GM12801 (cell line): Measurements from ENCODE around the gene TMEM269.

ENCODE experiments used
- TF ChIP-seq, protein P1 (sequence below): IDR thresholded peaks from one replicate; pipeline ENCODE4 v1.5.1; 2011; ENCODE audit warnings: control low read depth; ENCODE audit not compliant: insufficient read length; ENCODE audit errors: extremely low read depth

The TMEM269 gene

DNA sequence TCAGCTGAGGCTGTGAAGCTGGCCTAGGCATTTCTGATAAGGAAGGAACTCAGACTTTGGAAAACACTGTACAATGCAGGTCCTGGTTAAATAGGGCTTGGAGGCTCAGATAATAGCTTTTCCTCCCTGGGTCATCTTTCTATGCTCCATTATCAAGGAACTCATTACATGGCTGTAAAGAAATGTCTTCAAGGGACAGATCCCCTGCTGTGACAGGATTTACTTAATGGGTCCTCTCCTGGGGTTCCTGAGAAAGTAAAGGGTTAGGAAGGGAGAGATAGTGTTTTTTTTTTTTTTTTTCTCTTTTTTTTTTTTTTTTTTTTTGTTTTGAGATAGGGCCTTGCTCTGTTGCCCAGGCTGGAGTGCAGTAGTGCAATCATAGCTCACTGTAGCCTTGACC lies 46.5 kb downstream of the TMEM269 start:
- TF ChIP-seq, protein P1, sequence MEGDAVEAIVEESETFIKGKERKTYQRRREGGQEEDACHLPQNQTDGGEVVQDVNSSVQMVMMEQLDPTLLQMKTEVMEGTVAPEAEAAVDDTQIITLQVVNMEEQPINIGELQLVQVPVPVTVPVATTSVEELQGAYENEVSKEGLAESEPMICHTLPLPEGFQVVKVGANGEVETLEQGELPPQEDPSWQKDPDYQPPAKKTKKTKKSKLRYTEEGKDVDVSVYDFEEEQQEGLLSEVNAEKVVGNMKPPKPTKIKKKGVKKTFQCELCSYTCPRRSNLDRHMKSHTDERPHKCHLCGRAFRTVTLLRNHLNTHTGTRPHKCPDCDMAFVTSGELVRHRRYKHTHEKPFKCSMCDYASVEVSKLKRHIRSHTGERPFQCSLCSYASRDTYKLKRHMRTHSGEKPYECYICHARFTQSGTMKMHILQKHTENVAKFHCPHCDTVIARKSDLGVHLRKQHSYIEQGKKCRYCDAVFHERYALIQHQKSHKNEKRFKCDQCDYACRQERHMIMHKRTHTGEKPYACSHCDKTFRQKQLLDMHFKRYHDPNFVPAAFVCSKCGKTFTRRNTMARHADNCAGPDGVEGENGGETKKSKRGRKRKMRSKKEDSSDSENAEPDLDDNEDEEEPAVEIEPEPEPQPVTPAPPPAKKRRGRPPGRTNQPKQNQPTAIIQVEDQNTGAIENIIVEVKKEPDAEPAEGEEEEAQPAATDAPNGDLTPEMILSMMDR = no peak

DNA sequence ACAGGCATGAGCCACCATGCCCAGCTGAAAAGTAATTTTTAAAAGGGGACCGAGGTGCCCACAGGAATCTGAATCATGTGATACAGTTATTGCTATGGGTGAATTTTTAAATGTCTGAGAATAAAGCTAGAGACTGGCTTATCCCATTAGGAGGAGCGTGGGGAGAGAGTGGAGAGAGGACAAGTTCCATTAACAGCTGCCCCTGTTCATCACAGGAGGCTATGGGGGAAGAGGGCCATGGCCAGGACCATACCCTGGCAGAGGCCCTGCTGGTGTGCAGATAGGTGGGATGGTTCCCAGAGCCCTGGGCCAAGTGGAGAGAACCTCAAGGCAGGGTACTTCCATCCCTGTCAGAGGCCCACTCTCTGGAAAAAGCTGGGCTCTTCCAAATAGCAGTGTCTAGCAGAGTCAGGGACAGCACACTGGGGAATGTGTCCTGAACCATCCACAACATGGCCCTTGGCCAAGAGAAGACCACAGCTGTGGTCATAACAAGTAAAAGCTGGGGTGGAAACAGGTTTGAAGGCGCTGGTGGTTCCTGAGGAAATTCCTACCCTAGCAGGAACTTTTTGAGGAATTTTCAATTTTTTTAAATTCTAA lies 48.0 kb downstream of the TMEM269 start:
- TF ChIP-seq, protein P1 = no peak

- TF ChIP-seq, protein P1 = no peak
Observed at GRCh38 chr1:42833981-42834380, 49.2 kb downstream of the TMEM269 start.

GRCh38 chr1:42834803-42835202 lies 50.0 kb downstream of the TMEM269 start:
- TF ChIP-seq, protein P1 = no peak

DNA sequence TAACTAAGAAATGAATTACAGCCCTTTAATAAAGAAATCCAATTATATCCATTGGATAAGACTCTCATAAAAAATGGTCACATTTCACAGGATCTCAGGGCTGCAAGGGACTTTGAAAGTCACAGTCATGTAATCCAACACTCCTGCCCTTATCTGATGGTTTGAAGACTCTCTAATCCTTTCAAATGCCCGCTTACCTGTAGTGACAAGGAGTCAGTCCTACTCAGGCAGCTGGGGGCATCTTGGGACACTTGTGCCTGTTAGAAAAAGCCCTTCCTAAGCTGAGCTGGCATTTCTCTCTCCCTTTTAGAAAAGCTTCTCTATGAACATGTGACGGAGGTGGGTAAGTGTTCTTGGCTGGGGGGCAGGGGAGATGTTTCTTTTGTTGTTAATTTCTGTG lies 50.6 kb downstream of the TMEM269 start:
- TF ChIP-seq, protein P1 = no peak

DNA sequence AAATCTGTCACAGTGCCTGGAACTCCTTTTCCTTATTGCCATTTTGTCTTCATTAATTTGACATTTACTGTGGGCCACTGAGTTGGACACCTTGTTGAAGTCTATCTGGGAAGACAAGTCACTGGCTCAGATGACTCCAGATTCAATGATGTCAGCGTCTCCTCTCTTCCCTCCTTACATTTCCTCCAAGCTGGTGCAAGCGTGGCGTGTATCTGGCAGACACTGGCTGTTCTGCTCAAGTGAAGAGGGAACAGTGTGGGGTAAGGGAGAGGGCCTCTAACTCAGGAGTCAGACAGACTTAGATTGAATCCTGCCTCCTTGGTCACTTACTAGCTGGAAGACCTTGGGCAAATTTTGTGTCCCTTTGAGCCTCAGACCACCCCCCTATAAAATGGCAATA lies 52.9 kb downstream of the TMEM269 start:
- TF ChIP-seq, protein P1 = no peak

- TF ChIP-seq, protein P1 = no peak
Observed at GRCh38 chr1:42838482-42839190, 53.8 kb downstream of the TMEM269 start.
